ENCODE measurements around the gene MORN5.

Gene MORN5

DNA sequence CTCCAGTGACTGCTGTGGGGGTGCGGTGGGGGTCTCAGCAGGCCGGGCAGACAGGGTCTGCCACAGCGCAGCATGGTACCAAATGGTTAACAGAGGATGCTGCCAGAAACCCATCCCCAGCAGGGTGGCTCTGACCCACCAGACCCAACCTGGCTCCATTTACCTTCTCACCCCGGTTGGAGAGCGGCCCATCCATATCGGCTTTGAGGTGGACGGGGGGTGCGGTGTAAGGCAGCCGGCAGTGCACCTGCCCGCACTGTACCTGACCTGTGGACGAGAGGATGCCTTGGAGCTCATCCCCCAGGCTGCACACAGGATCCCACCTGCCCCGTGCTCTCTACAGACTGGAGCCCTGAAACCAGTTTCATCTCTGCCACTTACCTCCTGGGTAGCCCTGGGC, 49.7 kb downstream of the MORN5 start (continued):
- TF ChIP-seq RARB (CRISPR knock-in tag; IDR thresholded peaks at IDR 0.05): no peak
- TF ChIP-seq, protein P1, sequence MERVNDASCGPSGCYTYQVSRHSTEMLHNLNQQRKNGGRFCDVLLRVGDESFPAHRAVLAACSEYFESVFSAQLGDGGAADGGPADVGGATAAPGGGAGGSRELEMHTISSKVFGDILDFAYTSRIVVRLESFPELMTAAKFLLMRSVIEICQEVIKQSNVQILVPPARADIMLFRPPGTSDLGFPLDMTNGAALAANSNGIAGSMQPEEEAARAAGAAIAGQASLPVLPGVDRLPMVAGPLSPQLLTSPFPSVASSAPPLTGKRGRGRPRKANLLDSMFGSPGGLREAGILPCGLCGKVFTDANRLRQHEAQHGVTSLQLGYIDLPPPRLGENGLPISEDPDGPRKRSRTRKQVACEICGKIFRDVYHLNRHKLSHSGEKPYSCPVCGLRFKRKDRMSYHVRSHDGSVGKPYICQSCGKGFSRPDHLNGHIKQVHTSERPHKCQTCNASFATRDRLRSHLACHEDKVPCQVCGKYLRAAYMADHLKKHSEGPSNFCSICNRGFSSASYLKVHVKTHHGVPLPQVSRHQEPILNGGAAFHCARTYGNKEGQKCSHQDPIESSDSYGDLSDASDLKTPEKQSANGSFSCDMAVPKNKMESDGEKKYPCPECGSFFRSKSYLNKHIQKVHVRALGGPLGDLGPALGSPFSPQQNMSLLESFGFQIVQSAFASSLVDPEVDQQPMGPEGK (CRISPR knock-in tag; IDR thresholded peaks at IDR 0.05; ENCODE audit: borderline replicate concordance): no peak

GRCh38 chr9:122212473-122213004, 52.8 kb downstream of the MORN5 start:
- TF ChIP-seq ISL1 (CRISPR knock-in tag; IDR thresholded peaks at IDR 0.05): no peak
- TF ChIP-seq BACH2 (CRISPR knock-in tag; IDR thresholded peaks at IDR 0.05; ENCODE audit: borderline replicate concordance): no peak
- no peak for TF ChIP-seq ZNF70 (CRISPR knock-in tag; IDR thresholded peaks at IDR 0.05)
- no peak for ATAC-seq

DNA sequence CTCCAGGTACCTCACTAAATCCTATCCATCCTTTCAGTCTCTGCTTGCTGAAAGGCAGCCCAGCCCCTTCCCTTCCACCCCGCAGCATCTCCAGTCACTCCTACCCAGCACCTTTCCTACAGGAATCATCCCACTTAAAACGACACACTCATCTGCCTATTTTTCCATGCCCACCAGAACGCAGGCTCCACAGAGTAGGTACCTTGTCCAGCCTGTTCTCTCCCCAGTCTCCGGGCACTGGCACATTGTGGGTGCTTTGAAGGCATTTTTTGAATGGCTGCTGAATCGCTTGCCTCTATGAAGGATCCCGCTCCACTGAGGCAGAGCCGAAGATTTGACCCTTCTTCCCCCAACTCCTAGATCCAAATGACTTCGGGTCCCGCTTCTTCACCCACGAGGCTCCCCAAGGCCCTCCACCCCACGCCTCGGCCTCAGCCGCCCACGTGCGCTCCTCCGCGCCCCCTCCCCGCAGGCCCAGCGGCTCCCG, 53.4 kb downstream of the MORN5 start:
- no peak for TF ChIP-seq ZC3H10 (CRISPR knock-in tag; IDR thresholded peaks at IDR 0.05)
- TF ChIP-seq, protein P2, sequence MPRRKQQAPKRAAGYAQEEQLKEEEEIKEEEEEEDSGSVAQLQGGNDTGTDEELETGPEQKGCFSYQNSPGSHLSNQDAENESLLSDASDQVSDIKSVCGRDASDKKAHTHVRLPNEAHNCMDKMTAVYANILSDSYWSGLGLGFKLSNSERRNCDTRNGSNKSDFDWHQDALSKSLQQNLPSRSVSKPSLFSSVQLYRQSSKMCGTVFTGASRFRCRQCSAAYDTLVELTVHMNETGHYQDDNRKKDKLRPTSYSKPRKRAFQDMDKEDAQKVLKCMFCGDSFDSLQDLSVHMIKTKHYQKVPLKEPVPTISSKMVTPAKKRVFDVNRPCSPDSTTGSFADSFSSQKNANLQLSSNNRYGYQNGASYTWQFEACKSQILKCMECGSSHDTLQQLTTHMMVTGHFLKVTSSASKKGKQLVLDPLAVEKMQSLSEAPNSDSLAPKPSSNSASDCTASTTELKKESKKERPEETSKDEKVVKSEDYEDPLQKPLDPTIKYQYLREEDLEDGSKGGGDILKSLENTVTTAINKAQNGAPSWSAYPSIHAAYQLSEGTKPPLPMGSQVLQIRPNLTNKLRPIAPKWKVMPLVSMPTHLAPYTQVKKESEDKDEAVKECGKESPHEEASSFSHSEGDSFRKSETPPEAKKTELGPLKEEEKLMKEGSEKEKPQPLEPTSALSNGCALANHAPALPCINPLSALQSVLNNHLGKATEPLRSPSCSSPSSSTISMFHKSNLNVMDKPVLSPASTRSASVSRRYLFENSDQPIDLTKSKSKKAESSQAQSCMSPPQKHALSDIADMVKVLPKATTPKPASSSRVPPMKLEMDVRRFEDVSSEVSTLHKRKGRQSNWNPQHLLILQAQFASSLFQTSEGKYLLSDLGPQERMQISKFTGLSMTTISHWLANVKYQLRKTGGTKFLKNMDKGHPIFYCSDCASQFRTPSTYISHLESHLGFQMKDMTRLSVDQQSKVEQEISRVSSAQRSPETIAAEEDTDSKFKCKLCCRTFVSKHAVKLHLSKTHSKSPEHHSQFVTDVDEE (CRISPR knock-in tag; IDR thresholded peaks at IDR 0.05): no peak
- no peak for TF ChIP-seq TCF4 (CRISPR knock-in tag; IDR thresholded peaks at IDR 0.05; ENCODE audit: borderline replicate concordance)
- TF ChIP-seq, protein P1 (CRISPR knock-in tag; IDR thresholded peaks at IDR 0.05; ENCODE audit: borderline replicate concordance): no peak
- no peak for TF ChIP-seq GLIS3 (CRISPR knock-in tag; IDR thresholded peaks at IDR 0.05)
- TF ChIP-seq ESRRG (CRISPR knock-in tag; IDR thresholded peaks at IDR 0.05): no peak
- TF ChIP-seq, protein P3, sequence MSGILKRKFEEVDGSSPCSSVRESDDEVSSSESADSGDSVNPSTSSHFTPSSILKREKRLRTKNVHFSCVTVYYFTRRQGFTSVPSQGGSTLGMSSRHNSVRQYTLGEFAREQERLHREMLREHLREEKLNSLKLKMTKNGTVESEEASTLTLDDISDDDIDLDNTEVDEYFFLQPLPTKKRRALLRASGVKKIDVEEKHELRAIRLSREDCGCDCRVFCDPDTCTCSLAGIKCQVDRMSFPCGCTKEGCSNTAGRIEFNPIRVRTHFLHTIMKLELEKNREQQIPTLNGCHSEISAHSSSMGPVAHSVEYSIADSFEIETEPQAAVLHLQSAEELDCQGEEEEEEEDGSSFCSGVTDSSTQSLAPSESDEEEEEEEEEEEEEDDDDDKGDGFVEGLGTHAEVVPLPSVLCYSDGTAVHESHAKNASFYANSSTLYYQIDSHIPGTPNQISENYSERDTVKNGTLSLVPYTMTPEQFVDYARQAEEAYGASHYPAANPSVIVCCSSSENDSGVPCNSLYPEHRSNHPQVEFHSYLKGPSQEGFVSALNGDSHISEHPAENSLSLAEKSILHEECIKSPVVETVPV (CRISPR knock-in tag; IDR thresholded peaks at IDR 0.05): no peak
- TF ChIP-seq SNAI2 (CRISPR knock-in tag; IDR thresholded peaks at IDR 0.05): no peak
- no peak for TF ChIP-seq CREB5 (CRISPR knock-in tag; IDR thresholded peaks at IDR 0.05; ENCODE audit: low read depth)
- no peak for TF ChIP-seq OSR1 (CRISPR knock-in tag; IDR thresholded peaks at IDR 0.05)
- no peak for TF ChIP-seq ZFP3 (CRISPR knock-in tag; IDR thresholded peaks at IDR 0.05)
- no peak for TF ChIP-seq ARNTL (CRISPR knock-in tag; IDR thresholded peaks at IDR 0.05; ENCODE audit: borderline replicate concordance, low read depth)
- no peak for TF ChIP-seq ZFP30 (CRISPR knock-in tag; IDR thresholded peaks at IDR 0.05)
- TF ChIP-seq ZNF8 (CRISPR knock-in tag; IDR thresholded peaks at IDR 0.05): no peak
- TF ChIP-seq BACH2 (CRISPR knock-in tag; IDR thresholded peaks at IDR 0.05; ENCODE audit: borderline replicate concordance): no peak
- no peak for TF ChIP-seq ZNF565 (CRISPR knock-in tag; conservative IDR thresholded peaks at IDR 0.05; ENCODE audit: low read depth)
- ATAC-seq: no peak

Measured in SK-N-SH treated with all-trans-retinoic acid at 6 μM for 48 hours (cell line).